Esophagus muscularis mucosa (tissue), 4 donors: ENCODE data around the gene DUSP12.

Experiments used
- CTCF ChIP-seq, 3 experiments: fragments of 200-600 bp in 2 of 3; fragments of 450-650 bp in 1 of 3; sonication (generic) in 2 of 3; IDR thresholded peaks; one replicate each; pipeline ENCODE4 v1.5.1; 2017 to 2019; ENCODE audit warnings: antibody characterized with exemption in 3 of 3, mild to moderate bottlenecking in 2 of 3, moderate library complexity in 1 of 3
- EP300 ChIP-seq: sonication (generic); formaldehyde crosslinking; IDR thresholded peaks from one replicate; pipeline ENCODE4 v1.6.1; 2017; ENCODE audit warnings: antibody characterized with exemption
- POLR2A ChIP-seq: fragments of 450-650 bp; IDR thresholded peaks from one replicate; pipeline ENCODE4 v1.6.1; 2017; ENCODE audit warnings: antibody characterized with exemption, moderate library complexity, mild to moderate bottlenecking, low read depth
- POLR2AphosphoS5 ChIP-seq, 2 donors: sonication (generic); formaldehyde crosslinking; IDR thresholded peaks; one replicate each; pipeline ENCODE4 v1.6.1; 2017; ENCODE audit warnings: antibody characterized with exemption in 2 of 2

GRCh38 chr1:161778522-161778921, 28.9 kb downstream of the DUSP12 start:
- TF ChIP-seq CTCF (IDR thresholded peaks at IDR 0.05) (no peak), POLR2A (no peak), POLR2AphosphoS5 (IDR thresholded peaks at IDR 0.05) (no peak), EP300 (no peak)
